DOHH2 (cell line): Measurements from ENCODE around the gene EYA2.

Experiments
- EZH2phosphoT487 ChIP-seq: fragments of 200-600 bp; sonication (generic); IDR thresholded peaks from 2 replicates; pipeline ENCODE4 v1.6.1; 2017; ENCODE audit warnings: borderline replicate concordance, mild to moderate bottlenecking, antibody characterized with exemption, low read length, moderate library complexity, mixed read lengths
- TF ChIP-seq, protein P1 (sequence below): fragments of 200-600 bp; sonication (generic); IDR thresholded peaks from one replicate; pipeline ENCODE4 v1.5.1; 2014; ENCODE audit warnings: antibody characterized with exemption, mild to moderate bottlenecking, low read depth, low read length; ENCODE audit not compliant: poor library complexity, severe bottlenecking

DNA sequence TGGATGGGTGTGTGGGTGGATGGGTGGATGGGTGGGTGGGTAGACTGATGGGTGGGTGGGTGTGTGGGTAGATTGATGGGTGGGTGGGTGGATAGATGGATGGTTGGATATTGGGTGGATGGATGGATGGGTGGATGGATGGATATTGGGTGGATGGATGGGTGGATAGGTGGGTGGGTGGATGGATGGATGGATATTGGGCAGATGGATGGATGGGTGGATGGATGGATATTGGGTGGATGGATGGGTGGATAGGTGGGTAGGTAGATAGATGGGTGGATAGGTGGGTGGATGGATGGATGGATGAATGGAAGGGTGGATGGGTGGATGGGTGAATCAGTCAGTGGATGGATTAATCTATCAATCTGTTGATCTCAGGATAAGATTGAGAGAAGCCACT, 284.6 kb downstream of the EYA2 start:
- TF ChIP-seq, protein P1, sequence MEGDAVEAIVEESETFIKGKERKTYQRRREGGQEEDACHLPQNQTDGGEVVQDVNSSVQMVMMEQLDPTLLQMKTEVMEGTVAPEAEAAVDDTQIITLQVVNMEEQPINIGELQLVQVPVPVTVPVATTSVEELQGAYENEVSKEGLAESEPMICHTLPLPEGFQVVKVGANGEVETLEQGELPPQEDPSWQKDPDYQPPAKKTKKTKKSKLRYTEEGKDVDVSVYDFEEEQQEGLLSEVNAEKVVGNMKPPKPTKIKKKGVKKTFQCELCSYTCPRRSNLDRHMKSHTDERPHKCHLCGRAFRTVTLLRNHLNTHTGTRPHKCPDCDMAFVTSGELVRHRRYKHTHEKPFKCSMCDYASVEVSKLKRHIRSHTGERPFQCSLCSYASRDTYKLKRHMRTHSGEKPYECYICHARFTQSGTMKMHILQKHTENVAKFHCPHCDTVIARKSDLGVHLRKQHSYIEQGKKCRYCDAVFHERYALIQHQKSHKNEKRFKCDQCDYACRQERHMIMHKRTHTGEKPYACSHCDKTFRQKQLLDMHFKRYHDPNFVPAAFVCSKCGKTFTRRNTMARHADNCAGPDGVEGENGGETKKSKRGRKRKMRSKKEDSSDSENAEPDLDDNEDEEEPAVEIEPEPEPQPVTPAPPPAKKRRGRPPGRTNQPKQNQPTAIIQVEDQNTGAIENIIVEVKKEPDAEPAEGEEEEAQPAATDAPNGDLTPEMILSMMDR, result no peak
- no peak for TF ChIP-seq EZH2phosphoT487
